HG03432 (cell line): ENCODE results near the gene ARL8B.
"Not testable (repeated sequence)": the region's sequence is repeated elsewhere in the genome, so short reads cannot be mapped to it uniquely, and the experiment has no call there.

Experiments used
- ATAC-seq: cut with Tn5 transposase; IDR thresholded peaks from one replicate; pipeline ENCODE4 v1.9.1; 2021; ENCODE audit warnings: mild to moderate bottlenecking, moderate library complexity; ENCODE audit not compliant: unreplicated experiment

The ARL8B gene

DNA sequence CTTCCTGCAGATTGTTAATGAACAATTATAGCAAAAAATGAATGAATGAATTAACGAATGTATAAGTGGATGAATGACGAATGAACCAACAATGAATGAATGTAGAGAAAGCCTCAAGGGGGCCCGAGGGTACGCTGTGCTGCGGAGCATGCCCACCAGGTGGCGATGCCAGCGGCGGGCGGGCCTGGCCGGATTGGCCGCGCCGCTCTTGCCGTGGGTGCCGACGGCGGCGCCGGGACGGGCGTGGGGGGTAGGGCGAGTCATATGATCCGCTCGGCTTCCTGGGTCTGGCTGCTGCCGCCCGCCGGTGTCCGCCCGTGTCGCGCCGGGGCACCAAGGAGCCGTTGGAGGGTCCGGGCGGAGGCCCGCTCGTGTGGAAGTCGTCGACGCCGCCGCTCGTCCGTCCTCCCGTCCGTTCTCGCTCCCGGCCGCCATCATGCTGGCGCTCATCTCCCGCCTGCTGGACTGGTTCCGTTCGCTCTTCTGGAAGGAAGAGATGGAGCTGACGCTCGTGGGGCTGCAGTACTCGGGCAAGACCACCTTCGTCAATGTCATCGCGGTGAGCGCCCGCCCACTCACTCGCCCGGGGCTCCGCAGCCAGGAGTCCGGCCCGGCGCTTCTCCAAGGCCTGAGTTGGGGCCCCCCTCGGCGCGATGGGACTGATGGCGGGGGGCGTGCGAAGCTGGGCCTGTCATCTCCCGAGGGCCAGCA is at the start of gene ARL8B:
TSS of gene ARL8B (plus strand) at position 263 of the 711 bp plus-strand sequence. CDS start at position 437, 174 bp downstream.
- peak; percentile 99 for ATAC-seq

DNA sequence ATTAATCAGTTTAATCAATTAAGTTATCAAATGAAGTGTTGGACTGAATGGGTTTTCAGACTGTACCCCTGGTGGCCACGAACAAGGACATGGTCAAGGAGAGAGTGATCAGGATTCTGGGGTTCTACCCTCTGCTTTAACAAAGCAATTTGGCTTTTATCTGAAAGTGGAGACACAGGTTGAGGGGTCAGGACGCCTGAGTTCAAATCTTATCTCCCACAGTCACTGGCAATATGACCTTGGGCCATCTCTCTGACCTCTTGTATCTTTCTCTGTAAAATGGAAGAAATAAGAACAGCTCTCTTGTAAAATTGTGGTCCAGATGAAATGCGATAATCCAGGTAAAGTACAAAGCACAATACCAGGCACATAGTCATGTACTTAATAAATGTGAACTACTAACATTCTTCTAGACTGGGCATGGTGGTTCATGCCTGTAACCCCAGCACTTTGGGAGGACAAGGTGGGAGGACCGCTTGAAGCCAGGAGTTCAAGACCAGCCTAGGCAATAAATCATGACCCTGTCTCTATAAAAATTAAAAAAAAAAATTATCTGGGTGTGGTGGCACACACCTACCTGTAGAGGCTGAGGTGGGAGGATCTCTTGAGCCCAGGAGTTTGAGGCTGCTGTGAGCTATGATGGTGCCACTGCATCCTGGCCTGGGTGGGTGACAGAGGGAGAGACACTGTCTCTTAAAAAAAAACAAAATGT is 48.6 kb upstream of the ARL8B start:
- no peak for ATAC-seq

DNA sequence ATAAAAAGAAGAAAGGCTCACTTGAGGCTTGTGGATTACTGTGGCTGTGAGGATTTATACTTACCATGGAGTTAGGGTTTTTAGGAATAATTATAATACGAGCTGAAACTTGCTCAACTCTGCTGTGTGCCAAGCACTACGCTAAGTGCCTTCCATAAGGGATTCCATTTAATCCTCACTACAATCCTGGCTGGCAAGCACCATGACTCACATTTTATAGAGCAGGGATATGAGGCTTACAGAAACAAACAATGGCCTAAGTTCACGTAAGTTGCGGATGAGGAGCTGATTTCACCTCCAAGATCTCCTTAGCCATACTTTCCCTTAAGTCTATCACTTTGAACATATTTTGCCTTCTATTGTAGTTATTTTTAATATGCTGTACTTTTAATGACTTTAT is 43.9 kb upstream of the ARL8B start:
- ATAC-seq, result no peak

DNA sequence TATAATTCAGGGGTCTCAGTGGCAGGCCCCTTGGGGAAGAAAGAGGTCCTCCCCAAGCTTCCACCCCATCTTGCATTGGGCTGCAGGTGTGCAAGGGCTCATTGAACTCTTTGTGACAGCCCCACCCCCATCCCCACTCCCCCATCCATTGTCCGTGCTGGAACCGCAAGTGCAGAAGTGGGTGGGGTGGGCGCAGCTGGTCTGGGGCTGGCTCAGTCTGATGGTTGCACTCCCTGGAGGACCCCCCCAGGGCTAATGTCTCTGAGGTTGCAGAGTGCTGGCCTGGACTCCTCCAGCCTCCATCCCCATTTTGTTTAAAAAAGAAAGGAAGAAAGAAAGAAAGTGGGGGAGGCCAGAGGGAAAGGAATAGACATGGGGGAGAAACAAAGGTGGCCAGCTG is 42.3 kb upstream of the ARL8B start:
- ATAC-seq, result no peak

DNA sequence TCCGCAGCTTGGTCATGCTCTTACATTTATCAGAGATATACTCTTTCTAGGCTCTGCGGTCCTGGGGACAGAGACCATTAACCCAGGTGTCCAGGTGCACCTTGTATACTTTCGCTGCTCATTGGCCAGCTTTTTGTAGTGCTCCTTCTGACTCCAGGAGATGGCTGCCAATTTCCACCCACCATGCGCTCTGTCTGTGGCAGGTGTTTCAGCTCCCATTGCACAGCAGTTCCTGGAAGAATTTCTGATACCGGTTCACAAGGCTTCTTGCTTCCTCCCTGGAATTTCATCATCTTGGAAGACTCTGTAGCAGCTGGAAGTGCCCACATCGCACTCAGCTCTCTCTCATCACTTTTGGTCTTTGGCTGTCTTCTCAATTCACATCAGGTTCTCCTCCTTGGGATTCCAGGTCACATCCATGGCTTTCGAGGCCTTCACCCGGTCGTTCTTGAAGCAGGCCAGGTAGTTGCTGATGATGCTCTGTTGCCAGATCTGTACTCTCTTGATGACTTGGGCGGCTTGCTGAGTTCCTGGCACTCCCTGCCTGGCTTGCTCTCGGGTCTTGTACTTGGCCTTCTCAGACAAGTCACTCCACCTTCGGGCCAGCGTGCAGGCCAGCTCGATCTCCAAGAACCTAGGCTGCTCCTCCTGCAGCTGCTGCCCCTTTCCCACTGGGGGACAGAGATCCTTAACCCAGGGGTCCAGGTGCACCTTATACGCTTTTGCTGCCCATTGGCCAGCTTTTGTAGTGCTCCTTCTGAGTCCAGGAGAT is 41.1 kb upstream of the ARL8B start:
- ATAC-seq, result no peak

DNA sequence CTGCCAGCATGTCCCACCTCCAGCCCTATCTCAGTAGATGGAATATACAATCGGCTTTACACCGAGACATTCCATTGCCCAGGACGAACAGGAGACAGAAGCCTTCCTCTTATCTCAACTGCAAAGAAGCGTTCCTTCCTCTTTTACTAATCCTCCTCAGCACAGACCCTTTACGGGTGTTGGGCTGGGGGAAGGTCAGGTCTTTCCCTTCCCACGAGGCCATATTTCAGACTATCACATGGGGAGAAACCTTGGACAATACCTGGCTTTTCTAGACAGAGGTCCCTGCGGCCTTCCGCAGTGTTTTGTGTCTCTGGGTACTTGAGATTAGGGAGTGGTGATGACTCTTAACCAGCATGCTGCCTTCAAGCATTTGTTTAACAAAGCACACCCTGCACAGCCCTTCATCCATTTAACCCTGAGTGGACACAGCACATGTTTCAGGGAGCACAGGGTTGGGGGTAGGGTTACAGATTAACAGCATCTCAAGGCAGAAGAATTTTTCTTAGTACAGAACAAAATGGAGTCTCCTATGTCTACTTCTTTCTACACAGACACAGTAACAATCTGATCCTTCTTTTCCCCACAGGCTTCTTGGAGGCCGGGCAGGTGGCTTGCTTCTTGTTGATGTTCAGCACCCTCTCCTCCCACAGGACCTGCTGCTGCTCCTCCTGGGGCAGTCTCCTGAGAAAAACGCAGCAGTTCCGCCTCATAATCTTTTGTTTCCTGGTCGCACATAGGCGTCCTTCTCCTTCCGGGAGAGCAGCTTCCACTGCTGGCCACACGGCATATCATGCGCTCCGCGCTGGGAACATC is 39.9 kb upstream of the ARL8B start:
- ATAC-seq, result not testable (repeated sequence)

DNA sequence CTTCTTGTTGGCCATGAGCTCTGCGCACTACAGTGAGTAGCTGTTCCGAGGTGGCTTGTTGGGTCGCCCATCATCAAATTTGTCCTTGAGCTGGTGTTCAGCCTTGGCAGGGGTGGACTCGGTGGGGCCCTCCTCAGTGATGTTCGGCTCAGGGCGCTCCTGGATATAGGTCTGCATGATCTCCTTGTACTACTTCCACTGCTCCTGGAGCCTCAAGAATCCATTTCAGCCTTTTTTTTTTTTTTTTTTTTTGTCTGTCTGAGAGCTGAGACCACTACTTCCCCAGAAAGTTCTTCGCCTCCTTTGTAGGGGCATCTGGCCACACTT is 39.3 kb upstream of the ARL8B start:
- ATAC-seq, result no peak

DNA sequence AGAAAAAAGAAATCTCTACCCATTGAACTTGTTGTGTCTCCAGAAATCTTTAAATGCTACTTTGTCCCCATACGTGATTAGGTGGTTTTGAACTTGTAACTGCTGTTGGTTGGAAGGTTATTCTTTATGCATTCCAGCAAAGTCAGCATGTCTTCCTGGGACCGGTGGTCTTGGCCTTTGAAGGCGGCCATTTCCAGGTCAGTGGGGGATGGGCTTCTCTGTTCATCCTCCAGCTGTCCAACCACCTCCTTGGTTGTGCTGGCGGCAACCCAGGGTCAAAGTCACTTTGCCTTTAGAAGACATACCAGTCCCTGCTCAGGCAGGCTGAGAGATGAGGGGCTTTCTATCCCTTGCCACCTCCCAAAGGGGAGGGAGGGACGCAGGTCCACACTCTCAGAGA is 37.9 kb upstream of the ARL8B start:
- no peak for ATAC-seq

DNA sequence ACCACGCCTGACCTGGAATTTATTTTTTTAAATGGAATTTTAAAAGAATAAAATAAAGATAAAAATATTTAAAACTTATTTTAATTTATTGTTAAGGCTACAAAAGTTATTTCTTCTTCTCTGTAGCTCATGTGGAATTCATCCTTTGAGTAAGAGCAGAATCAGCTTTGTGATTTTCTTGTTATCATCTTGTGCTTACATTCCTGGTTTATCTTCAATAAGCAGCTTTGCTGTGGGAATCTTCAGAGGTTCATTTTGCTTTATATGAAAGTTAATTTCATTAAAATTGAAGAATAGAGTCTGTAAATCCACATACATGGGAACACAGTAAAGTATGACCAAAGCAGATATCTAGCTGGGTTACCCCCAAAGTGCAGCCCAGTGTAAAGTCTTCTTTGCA is 35.4 kb upstream of the ARL8B start:
- ATAC-seq, result no peak

DNA sequence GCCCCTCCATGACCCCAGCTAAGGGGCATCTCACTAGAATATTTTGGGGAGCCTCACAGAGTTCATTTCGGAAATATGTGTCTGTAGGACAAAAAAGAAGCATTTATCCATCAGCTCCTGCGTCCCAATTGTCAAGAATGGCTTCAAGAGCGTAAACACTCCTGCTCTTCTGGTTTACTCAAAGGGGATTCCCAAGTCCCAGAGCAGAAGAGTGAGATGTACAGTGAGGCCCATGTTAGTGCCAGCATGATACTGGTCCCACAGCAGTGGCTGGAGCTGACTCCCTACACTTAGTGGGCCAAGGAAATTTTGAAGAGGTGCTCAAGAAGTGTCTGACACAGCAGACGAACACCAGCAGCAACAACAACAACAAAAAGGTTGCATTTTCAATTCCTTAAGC is 34.9 kb upstream of the ARL8B start:
- no peak for ATAC-seq

DNA sequence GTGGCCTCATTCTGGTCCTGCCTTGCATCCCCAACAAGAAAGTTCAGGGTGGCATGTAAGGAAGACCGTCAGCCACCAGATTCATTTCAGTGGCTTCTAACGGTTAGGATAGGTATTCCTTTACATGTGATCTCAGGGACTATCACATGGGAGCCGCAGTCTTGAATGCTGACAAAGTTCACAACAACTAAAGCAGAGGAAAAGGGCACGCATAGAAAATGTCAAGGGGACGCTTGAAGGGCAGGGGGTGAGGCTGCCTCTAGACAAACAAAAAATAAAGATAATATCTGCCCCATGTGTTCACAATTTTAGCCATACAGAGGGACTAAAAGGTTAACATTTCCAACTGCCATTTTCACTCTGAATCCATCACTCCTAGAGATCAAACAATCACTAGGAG is 31.9 kb upstream of the ARL8B start:
- ATAC-seq, result no peak

DNA sequence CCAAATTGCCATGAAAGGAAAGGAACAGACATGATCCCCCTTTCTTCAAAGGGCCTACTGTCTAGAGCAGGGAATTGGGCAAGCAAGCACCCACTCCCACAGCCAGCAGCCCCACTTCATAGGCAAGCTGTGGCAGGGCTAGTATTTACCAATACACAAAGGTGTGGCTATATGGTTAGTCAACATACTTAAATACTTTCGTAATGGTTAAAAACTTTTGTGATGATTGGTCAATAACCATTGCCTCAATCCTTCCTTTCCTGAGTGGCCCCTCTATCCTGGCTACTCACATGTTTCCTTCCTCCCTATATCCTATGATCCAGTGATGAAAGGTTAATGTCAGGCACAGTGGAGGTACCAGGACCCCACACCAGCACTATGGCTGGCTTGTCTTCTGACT is 30.1 kb upstream of the ARL8B start:
- no peak for ATAC-seq

DNA sequence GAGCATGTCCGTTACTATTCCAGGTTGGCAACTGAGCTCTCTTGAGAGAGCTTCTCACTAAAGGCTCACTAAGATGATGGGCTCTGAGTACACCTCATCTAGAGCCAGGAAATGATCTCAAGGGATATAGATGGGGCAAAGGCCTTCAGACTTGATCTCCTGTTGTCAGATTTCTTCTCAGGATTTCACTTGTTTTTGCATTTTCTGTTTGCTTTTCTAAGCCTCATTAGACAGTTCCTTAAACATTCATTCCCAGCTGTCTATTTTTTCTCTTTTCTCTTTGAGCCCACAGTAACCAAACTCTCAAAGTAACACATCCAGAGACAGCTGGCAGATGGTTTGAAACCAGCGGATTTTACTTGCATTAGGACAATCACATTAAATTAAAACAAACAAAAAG is 28.4 kb upstream of the ARL8B start:
- ATAC-seq, result no peak

DNA sequence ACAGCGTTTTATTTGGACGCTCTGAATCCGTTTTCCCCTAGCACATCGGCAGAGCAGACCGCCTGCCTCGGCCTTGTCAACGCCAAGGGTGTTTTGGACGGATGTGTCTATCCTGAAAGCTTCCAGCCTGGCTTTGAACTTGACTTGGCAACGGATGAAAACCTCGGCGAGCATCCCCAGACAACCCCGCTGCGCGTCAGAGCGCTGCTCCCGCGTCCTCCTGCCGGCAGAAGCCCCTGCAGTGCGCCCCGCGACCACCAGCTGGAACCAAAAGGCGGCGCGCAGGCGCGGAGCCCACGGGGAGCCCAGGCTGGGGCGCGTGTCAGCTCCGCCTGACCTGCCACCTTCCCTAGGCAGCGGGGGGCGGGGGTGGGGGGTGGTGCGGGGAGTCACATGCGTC is 26.2 kb upstream of the ARL8B start:
- no peak for ATAC-seq

DNA sequence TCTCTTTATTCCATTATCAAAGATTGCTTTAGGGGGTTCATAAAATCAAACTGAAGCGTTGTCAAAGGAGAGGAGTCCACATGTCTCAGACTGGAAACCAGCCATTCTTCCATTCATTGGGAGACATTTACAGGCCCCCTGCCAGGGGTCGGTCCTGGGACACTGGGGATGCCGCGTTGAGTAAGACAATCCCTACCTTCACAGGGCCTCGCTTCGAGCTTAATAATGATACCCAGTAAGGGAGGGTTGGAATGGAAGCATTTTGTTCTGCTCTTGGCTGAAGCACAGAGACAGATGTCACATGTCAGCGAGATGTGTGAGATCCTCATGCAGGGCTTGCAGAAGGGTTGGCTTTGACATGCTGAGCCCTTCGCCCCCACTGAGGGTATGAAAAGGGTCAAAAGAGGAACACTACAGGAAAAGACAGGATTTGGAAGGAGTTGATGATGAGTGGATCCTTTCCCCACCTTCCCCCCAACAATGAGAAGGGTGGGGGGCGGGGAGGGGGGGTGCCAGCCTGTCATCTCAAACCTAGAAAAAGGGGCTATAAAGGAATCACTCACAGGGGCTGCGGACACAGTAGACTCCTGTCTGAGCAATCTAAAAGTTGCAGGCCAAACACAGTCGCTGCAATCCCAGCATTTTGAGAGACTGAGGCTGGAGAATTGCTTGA is 25.6 kb upstream of the ARL8B start:
- no peak for ATAC-seq

DNA sequence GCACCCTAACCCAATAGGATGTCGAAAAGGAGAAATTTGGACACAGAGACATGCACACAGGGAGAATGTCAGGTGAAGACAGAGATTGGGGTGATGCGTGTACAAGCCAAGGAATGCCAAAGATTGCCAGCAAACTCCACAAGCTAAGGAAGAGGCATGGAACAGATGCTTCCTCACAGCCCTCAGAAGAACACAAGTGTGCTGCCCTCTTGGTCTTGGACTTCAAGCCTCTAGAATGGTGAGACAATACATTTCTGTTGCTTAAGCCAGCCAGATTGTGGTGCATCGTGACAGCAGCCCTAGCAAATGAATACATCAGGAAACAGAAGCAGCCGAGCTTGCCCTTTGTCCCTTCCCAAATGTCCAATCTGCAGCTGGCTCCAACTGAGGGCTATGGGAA is 23.7 kb upstream of the ARL8B start:
- ATAC-seq, result no peak

DNA sequence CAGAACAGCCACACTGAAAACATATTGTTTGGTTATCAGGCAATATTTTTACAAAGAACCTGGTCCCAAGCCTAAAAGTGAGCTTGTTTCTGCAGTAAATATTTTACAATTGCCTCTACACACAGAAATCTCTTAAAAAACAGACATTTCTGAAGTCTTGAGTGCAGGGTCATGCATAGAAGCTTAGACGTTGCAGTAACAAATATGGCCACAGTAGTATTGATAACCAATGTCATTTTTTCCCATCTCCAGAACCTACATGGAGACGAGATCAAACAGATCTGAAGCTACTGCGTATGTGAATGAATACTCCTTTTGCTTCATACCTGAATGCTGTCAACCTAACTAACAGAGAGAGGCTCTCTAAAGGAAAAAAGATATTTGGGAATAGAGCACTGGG is 19.6 kb upstream of the ARL8B start:
- ATAC-seq, result no peak

DNA sequence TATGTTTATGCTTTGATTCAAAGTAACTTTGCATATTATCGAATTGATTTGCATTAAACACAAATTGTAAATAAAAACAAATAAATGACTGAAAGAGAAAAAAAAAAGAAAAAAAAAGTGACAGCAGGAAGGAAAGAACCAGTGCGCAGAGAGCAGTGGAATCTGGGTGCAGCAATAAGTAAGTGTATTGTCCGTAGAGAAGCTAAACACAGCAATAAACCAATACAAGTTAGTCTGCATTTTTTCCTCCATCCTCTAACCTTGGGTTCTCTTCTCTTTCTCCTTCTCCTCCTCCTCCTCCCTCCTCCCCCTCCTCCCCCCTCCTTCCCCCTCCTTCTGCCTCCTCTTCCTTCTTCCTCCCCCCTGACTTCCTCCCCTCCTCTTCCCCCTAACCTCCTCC is 18.3 kb upstream of the ARL8B start:
- no peak for ATAC-seq

DNA sequence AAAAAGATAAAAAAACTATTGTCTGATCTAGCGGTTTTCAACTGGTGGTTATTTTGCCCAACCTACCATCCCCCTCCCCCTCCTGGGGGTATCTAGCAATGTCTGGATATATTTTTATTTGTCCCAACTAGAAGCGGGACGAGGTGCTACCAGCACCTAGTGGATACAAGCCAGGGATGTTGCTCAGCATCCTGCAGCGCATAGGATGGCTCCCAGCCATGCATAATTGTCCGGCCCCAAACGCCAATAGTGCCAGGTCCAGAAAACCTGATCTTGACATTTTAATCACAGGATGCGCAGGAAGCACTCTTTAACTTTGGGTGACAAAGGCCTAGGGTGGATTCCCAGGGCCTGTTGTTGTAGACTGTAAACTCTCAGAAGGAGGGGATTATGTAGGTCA is 17.0 kb upstream of the ARL8B start:
- no peak for ATAC-seq

DNA sequence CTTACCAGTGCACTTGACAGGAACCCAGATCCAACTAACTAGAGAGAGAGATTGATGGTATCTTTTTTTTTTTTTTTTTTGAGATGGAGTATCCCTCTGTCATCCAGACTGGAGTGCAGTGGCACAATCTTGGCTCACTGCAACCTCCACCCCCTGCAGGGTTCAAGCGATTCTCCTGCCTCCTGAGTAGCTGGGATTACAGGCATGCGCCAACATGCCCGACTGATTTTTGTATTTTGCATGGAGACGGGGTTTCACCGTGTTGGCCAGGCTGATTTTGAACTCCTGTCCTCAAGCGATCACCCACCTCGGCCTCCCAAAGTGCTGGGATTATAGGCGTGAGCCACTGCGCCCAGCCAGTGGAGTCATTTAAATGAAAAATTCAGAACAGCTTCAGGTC is 15.7 kb upstream of the ARL8B start:
- ATAC-seq, result not testable (repeated sequence)

DNA sequence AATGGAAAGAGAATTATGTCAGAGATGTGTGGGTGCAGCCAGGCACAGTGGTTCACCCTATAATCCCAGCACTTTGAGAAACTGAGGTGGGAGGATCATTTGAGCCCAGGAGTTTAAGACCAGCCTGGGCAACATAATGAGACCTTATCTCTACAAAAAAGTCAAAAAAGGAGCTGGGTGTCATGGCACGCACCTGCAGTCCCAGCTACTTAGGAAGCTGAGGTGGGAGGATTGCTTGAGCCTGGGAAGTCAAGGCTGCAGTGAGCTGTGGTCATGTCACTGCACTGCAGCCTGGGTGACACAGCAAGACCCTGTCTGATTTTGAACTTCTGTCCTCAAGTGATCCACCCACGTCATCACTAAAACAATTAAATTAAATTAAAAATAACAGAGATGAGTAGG is 15.2 kb upstream of the ARL8B start:
- ATAC-seq, result not testable (repeated sequence)
